IMR-90 (cell line): Measurements from ENCODE around the gene ALKBH3. TPM values are rescaled to one million over a fixed set of nuclear protein-coding genes. Genes with fewer than 3 reads are reported as not detected.

Experiments
- ATAC-seq: fragments of 200-7000 bp; cut with Tn5 transposase; 2 replicates; pipeline ENCODE4 v1.9.1; 2020; ENCODE audit warnings: low read depth, mild to moderate bottlenecking, moderate library complexity
- BruUV-seq: library from RNA; stranded (reverse); fragments of 400-500 nt; replicated peaks from 2 replicates; lab custom pipeline; 2021; lab: Mats Ljungman, UMichigan
- CTCF ChIA-PET: fragments of 300-600 bp; formaldehyde crosslinking; extraction: SDS; loops from one replicate; lab custom pipeline; 2021; ENCODE audit warnings: antibody characterized with exemption; lab: Yijun Ruan, JAX
- POLR2A ChIA-PET: fragments of 300-600 bp; sonication (Branson Sonifier 250); formaldehyde crosslinking; loops from one replicate; lab custom pipeline; 2022; ENCODE audit warnings: antibody characterized with exemption; ENCODE audit not compliant: unreplicated experiment; lab: Charles Lee
- DNase-seq: peaks from one replicate; pipeline ENCODE4 v3.0.0; 2013
- H2AFZ ChIP-seq: replicated peaks from 2 replicates; pipeline ENCODE3; 2013; ENCODE audit warnings: low read length, mild to moderate bottlenecking; ENCODE audit not compliant: poor library complexity
- H2AK5ac ChIP-seq: 2 replicates; pipeline ENCODE4 v1.6.1; 2013; ENCODE audit warnings: low read depth, low read length, inconsistent platforms
- H2AK9ac ChIP-seq: replicated peaks from 2 replicates; pipeline ENCODE3; 2013; ENCODE audit warnings: mild to moderate bottlenecking, low read depth, low read length, moderate library complexity; ENCODE audit not compliant: poor library complexity
- H2BK120ac ChIP-seq: 2 replicates; pipeline ENCODE4 v1.6.1; 2013; ENCODE audit warnings: low read depth, low read length, inconsistent platforms
- H2BK15ac ChIP-seq: 3 replicates; pipeline ENCODE4 v1.6.1; 2013; ENCODE audit warnings: low read depth, low read length, inconsistent platforms
- H2BK20ac ChIP-seq: 2 replicates; pipeline ENCODE4 v1.6.1; 2013; ENCODE audit warnings: low read depth, mild to moderate bottlenecking, inconsistent platforms, low read length, moderate library complexity
- H2BK5ac ChIP-seq: 2 replicates; pipeline ENCODE4 v1.6.1; 2013; ENCODE audit warnings: mild to moderate bottlenecking, low read depth, low read length, inconsistent platforms; ENCODE audit not compliant: poor library complexity, severe bottlenecking
- H3K14ac ChIP-seq: replicated peaks from 2 replicates; pipeline ENCODE4 v1.6.1; 2013; ENCODE audit warnings: low read depth, low read length, inconsistent platforms
- H3K18ac ChIP-seq: 2 replicates; pipeline ENCODE4 v1.6.1; 2013; ENCODE audit warnings: low read depth, low read length, control low read depth
- H3K23ac ChIP-seq: 2 replicates; pipeline ENCODE4 v1.6.1; 2013; ENCODE audit warnings: low read depth, low read length, inconsistent platforms
- H3K27ac ChIP-seq: 2 replicates; pipeline ENCODE4 v1.5.1; 2013; ENCODE audit warnings: mild to moderate bottlenecking, control low read depth, low read length; ENCODE audit not compliant: insufficient read depth
- H3K27me3 ChIP-seq: 2 replicates; pipeline ENCODE4 v1.6.1; 2013; ENCODE audit warnings: low read length; ENCODE audit not compliant: control insufficient read depth, insufficient read depth
- H3K36me3 ChIP-seq: 2 replicates; pipeline ENCODE4 v1.6.1; 2013; ENCODE audit warnings: low read length, mixed read lengths; ENCODE audit not compliant: control insufficient read depth, insufficient read depth
- H3K4ac ChIP-seq: 2 replicates; pipeline ENCODE4 v1.6.1; 2013; ENCODE audit warnings: low read depth, low read length, inconsistent platforms
- H3K4me1 ChIP-seq: 2 replicates; pipeline ENCODE4 v1.6.1; 2013; ENCODE audit warnings: low read length, mixed read lengths; ENCODE audit not compliant: control insufficient read depth, insufficient read depth
- H3K4me2 ChIP-seq: 2 replicates; pipeline ENCODE4 v1.6.1; 2013; ENCODE audit warnings: low read depth, mild to moderate bottlenecking, control low read depth, low read length, moderate library complexity
- H3K4me3 ChIP-seq: 2 replicates; pipeline ENCODE4 v1.5.1; 2013; ENCODE audit warnings: low read depth, mild to moderate bottlenecking, control low read depth, low read length, moderate library complexity; ENCODE audit not compliant: insufficient read depth
- H3K56ac ChIP-seq: 2 replicates; pipeline ENCODE4 v1.6.1; 2013; ENCODE audit warnings: low read length, inconsistent platforms; ENCODE audit not compliant: insufficient read depth; ENCODE audit errors: extremely low read depth
- H3K79me1 ChIP-seq, 2 experiments: 2 replicates each; pipeline ENCODE4 v1.6.1; 2013; ENCODE audit warnings: low read length in 2 of 2, inconsistent platforms in 1 of 2, low read depth in 1 of 2
- H3K9ac ChIP-seq: 2 replicates; pipeline ENCODE4 v1.6.1; 2013; ENCODE audit warnings: low read depth, low read length, control low read depth
- H3K9me1 ChIP-seq: 2 replicates; pipeline ENCODE4 v1.6.1; 2013; ENCODE audit warnings: low read length, inconsistent platforms; ENCODE audit not compliant: insufficient read depth
- H3K9me3 ChIP-seq: 2 replicates; pipeline ENCODE4 v1.6.1; 2013; ENCODE audit warnings: low read length; ENCODE audit not compliant: control insufficient read depth, insufficient read depth
- H4K20me1 ChIP-seq: 2 replicates; pipeline ENCODE4 v1.6.1; 2013; ENCODE audit warnings: low read length, inconsistent platforms; ENCODE audit not compliant: insufficient read depth
- H4K5ac ChIP-seq: 2 replicates; pipeline ENCODE4 v1.6.1; 2013; ENCODE audit warnings: mild to moderate bottlenecking, low read depth, low read length, control low read depth
- H4K8ac ChIP-seq, 2 experiments: 2 replicates each; pipeline ENCODE4 v1.6.1; 2013; ENCODE audit warnings: low read depth in 2 of 2, low read length in 2 of 2, control low read depth in 1 of 2, inconsistent platforms in 1 of 2
- H4K91ac ChIP-seq: 2 replicates; pipeline ENCODE4 v1.6.1; 2013; ENCODE audit warnings: low read depth, low read length, inconsistent platforms; ENCODE audit not compliant: insufficient read depth
- BHLHE40 ChIP-seq: fragments of 150-350 bp; IDR thresholded peaks from 2 replicates; pipeline ENCODE4 v1.6.1; 2016; ENCODE audit warnings: mild to moderate bottlenecking, low read depth, low read length
- CEBPB ChIP-seq: IDR thresholded peaks from 2 replicates; pipeline ENCODE4 v1.6.1; 2012; ENCODE audit warnings: low read depth, low read length, improper control_type of control experiment
- CHD1 ChIP-seq: IDR thresholded peaks from 2 replicates; pipeline ENCODE4 v1.6.1; 2012; ENCODE audit warnings: low read depth, low read length, improper control_type of control experiment
- CTCF ChIP-seq: conservative IDR thresholded peaks from 2 replicates; pipeline ENCODE4 v1.5.1; 2012; ENCODE audit warnings: mild to moderate bottlenecking, low read depth, low read length, improper control_type of control experiment
- ELK1 ChIP-seq: fragments of 150-350 bp; IDR thresholded peaks from 2 replicates; pipeline ENCODE4 v1.6.1; 2016; ENCODE audit warnings: low read depth, mild to moderate bottlenecking, low read length, moderate library complexity, borderline replicate concordance
- FOS ChIP-seq: fragments of 150-350 bp; IDR thresholded peaks from 2 replicates; pipeline ENCODE4 v1.6.1; 2016; ENCODE audit warnings: low read depth, low read length
- MAZ ChIP-seq: IDR thresholded peaks from 2 replicates; pipeline ENCODE4 v1.6.1; 2012; ENCODE audit warnings: low read depth, mild to moderate bottlenecking, low read length, improper control_type of control experiment, moderate library complexity, borderline replicate concordance
- NFE2L2 ChIP-seq: fragments of 150-350 bp; IDR thresholded peaks from 2 replicates; pipeline ENCODE4 v1.6.1; 2016; ENCODE audit warnings: low read depth, mild to moderate bottlenecking, low read length
- POLR2A ChIP-seq: IDR thresholded peaks from 2 replicates; pipeline ENCODE4 v1.6.1; 2012; ENCODE audit warnings: mild to moderate bottlenecking, low read depth, low read length
- RAD21 ChIP-seq: IDR thresholded peaks from 2 replicates; pipeline ENCODE4 v1.6.1; 2012; ENCODE audit warnings: low read length, improper control_type of control experiment
- RCOR1 ChIP-seq: IDR thresholded peaks from 2 replicates; pipeline ENCODE4 v1.6.1; 2012; ENCODE audit warnings: mild to moderate bottlenecking, low read length, improper control_type of control experiment; ENCODE audit not compliant: insufficient replicate concordance
- RFX5 ChIP-seq: IDR thresholded peaks from 2 replicates; pipeline ENCODE4 v1.8.0; 2012; ENCODE audit warnings: low read depth, mild to moderate bottlenecking, low read length, moderate library complexity
- SMC3 ChIP-seq: fragments of 150-350 bp; IDR thresholded peaks from 2 replicates; pipeline ENCODE4 v1.6.1; 2016; ENCODE audit warnings: low read depth, mild to moderate bottlenecking, antibody characterized with exemption, low read length, moderate library complexity
- WGBS, 2 experiments: methylation state at CpG; one replicate each; pipeline versions ENCODE4 v1.1.5 to v1.1.7; 2013; ENCODE audit warnings: missing lambda C conversion rate in 2 of 2; ENCODE audit not compliant: insufficient read length in 1 of 2; ENCODE audit errors: extremely low coverage in 2 of 2; 5-methylcytosine and 5-hydroxymethylcytosine counted together
- dilution Hi-C: fragments of 300-500 bp; cut with HindIII; formaldehyde crosslinking; loops from one replicate; pipeline ENCODE4 v1.14.3; 2018; ENCODE audit warnings: low sequenced_read_pairs; ENCODE audit not compliant: unreplicated experiment
- in situ Hi-C: fragments of 300-500 bp; cut with MboI; formaldehyde crosslinking; loops from 3 replicates; pipeline ENCODE4 v1.14.3; 2019; ENCODE audit warnings: low sequenced_read_pairs, inconsistent platforms, mixed read lengths
- intact Hi-C: fragments of 100-400 bp; cut with micrococcal nuclease; formaldehyde crosslinking; loops from 2 replicates; pipeline ENCODE4 v1.10.0; 2022
- polyA plus RNA-seq, 3 experiments: library from polyadenylated mRNA; depleted of rRNA; stranded (reverse); fragments of >200 nt; gene quantifications; 2 replicates each; pipeline ENCODE4 v1.2.3, GENCODE V29; 2012; ENCODE audit warnings: low replicate concordance in 1 of 3
- total RNA-seq: library from RNA; depleted of rRNA; stranded (reverse); fragments of >200 nt; gene quantifications from 2 replicates; pipeline ENCODE4 v1.2.3, GENCODE V29; 2012

ALKBH3 gene
- total and polyA plus RNA-seq, 2 of the 4 experiments (the other 2 are of a cell fraction), result 27.7 to 62.9 TPM

- no peak for TF ChIP-seq ELK1
Observed at GRCh38 chr11:43904742-43905535, 24.3 kb downstream of the ALKBH3 start (continued).

- peaks cover 14% of the 10 kb centered on the region for H3K36me3 ChIP-seq
- no peak overlapping the region for H3K18ac ChIP-seq
- no peaks in the 10 kb centered on the region for H3K9me3 ChIP-seq
- H2AFZ ChIP-seq, result no peak overlapping the region
- H3K27me3 ChIP-seq, result no peaks in the 10 kb centered on the region
- H3K56ac ChIP-seq, result no peak overlapping the region
- no CpG with 5 or more reads among the region's 2 CpGs for WGBS, 2 experiments
- peaks cover 4% of the 10 kb centered on the region in 2 experiments; a peak in 1 of 4 replicates for H3K79me1 ChIP-seq
- no peak overlapping the region for H3K4me3 ChIP-seq
- no peak overlapping the region for H4K91ac ChIP-seq
- intact Hi-C loops (no loop called here), dilution Hi-C loops (loop anchor here (25.0 kb wide), 1 partner anchor 131 kb away; the partner anchor contains the start of gene ACCSL), in situ Hi-C loops (no loop called here)
- no peak overlapping the region for H3K9ac ChIP-seq
- no peak overlapping the region for H3K27ac ChIP-seq
- CTCF ChIA-PET, result interaction anchor here (0.9 to 2.9 kb wide), 2 partner anchors 17 to 132 kb away, joined by 3 to 9 read pairs; no protein-coding TSS in a partner anchor
- POLR2A ChIA-PET, result no interaction called here
- TF ChIP-seq CTCF, result no peak
- no peak for TF ChIP-seq NFE2L2
- no peak for TF ChIP-seq BHLHE40
- TF ChIP-seq MAZ, result no peak
- TF ChIP-seq POLR2A, result no peak
- no peak for TF ChIP-seq RFX5
- no peak for TF ChIP-seq CHD1
- TF ChIP-seq CEBPB, result no peak
- TF ChIP-seq SMC3, result no peak
- no peak for TF ChIP-seq RAD21
- TF ChIP-seq RCOR1, result no peak
- no peak for TF ChIP-seq FOS
- H3K4me2 ChIP-seq, result no peak overlapping the region
- H2BK5ac ChIP-seq, result no peak overlapping the region
- no peak overlapping the region for H4K8ac ChIP-seq
- peak; percentile 17 for DNase-seq
- no peaks in the 10 kb centered on the region for H3K4me1 ChIP-seq
- ATAC-seq, result no peak
- no peak overlapping the region for H2BK120ac ChIP-seq
- H3K4ac ChIP-seq, result no peak overlapping the region
- H3K23ac ChIP-seq, result no peak overlapping the region
- H2AK9ac ChIP-seq, result no peak overlapping the region
- H3K14ac ChIP-seq, result no peak overlapping the region
- no peak overlapping the region for H2BK15ac ChIP-seq
- no TSS peak for BruUV-seq
- H2BK20ac ChIP-seq, result no peak overlapping the region
- no peak overlapping the region for H2AK5ac ChIP-seq
- H3K9me1 ChIP-seq, result no peaks in the 10 kb centered on the region; the same call in 1 of the 2 replicates
- no peaks in the 10 kb centered on the region for H4K20me1 ChIP-seq
- H4K5ac ChIP-seq, result no peak overlapping the region
Observed at GRCh38 chr11:43905813-43906241, 25.2 kb downstream of the ALKBH3 start.
